Measurements from ENCODE around the gene SBK2. TPM values are rescaled to one million over a fixed set of nuclear protein-coding genes. Genes with fewer than 3 reads are reported as not detected.

Gene SBK2
- total and polyA plus RNA-seq, 2 experiments from 2014 or later, result 1.1 to 2.0 TPM

- H3K27ac Mint-ChIP-seq, result no peak overlapping the region
- H3F3A ChIP-seq (replicated peaks; ENCODE audit: low read depth), result 0 out of 2 replicates have a peak, but pooled peaks cover 7% of the 10 kb centered on the region
- peaks cover 15% of the 10 kb centered on the region for H3K27me3 Mint-ChIP-seq (ENCODE audit: insufficient read depth, low read depth, poor library complexity)
- H3K9me2 ChIP-seq (ENCODE audit: insufficient read depth), result no peaks in the 10 kb centered on the region
- no peaks in the 10 kb centered on the region for H3K27me3 ChIP-seq (ENCODE audit: insufficient read depth)
- DNase-seq (ENCODE audit: low spot score), result no peak
- ATAC-seq, result no peak
- H3K4me3 Mint-ChIP-seq, result no peak overlapping the region
- H3K27ac ChIP-seq (ENCODE audit: low read depth), result no peak overlapping the region
- H3K9me3 Mint-ChIP-seq, result no peaks in the 10 kb centered on the region; the same call in 2 of the 3 replicates
- no peak overlapping the region for H3K4me2 ChIP-seq
- no peaks in the 10 kb centered on the region for H3K36me3 ChIP-seq (ENCODE audit: insufficient read depth)
- no peaks in the 10 kb centered on the region for H3K36me3 Mint-ChIP-seq (ENCODE audit: low read depth)
- no peaks in the 10 kb centered on the region for H4K20me1 ChIP-seq (replicated peaks; ENCODE audit: insufficient read depth)
- H3K4me1 ChIP-seq (ENCODE audit: insufficient read depth), result peaks cover 7% of the 10 kb centered on the region; the same call in 1 of the 2 replicates
- TF ChIP-seq JUNB (IDR thresholded peaks at IDR 0.05; ENCODE audit: unreplicated experiment), result no peak
- no peak for TF ChIP-seq REST (IDR thresholded peaks at IDR 0.05; ENCODE audit: unreplicated experiment)
- no peak for TF ChIP-seq CREB1 (CRISPR knock-in tag; IDR thresholded peaks at IDR 0.05; ENCODE audit: low read depth)
- no peak for TF ChIP-seq EZH2phosphoT487 (IDR thresholded peaks at IDR 0.05; ENCODE audit: unreplicated experiment)
- TF ChIP-seq POLR2AphosphoS5 (IDR thresholded peaks at IDR 0.05; ENCODE audit: low read depth), result no peak
- no peak for TF ChIP-seq ZNF114 (CRISPR knock-in tag; IDR thresholded peaks at IDR 0.05)
- no peak for TF ChIP-seq EZH2 (IDR thresholded peaks at IDR 0.05; ENCODE audit: low read depth, unreplicated experiment)
- no peak for TF ChIP-seq STAT1 (IDR thresholded peaks at IDR 0.05; ENCODE audit: unreplicated experiment)
- no peak for TF ChIP-seq ZNF331 (CRISPR knock-in tag; IDR thresholded peaks at IDR 0.05; ENCODE audit: low read depth)
- no peak for TF ChIP-seq ZNF462 (CRISPR knock-in tag; IDR thresholded peaks at IDR 0.05)
- TF ChIP-seq ETS1 (IDR thresholded peaks at IDR 0.05), result no peak
- no peak for TF ChIP-seq CTCF (conservative IDR thresholded peaks at IDR 0.05; ENCODE audit: low read depth in 2 of 2)
- no peak for TF ChIP-seq NANOG (IDR thresholded peaks at IDR 0.05; ENCODE audit: borderline replicate concordance)
- H3K4me3 ChIP-seq, result no peak overlapping the region
- peaks cover 6% of the 10 kb centered on the region; the same call in 2 of the 3 replicates for H3K4me1 Mint-ChIP-seq
- H2AFZ ChIP-seq, result no peak overlapping the region
- no peaks in the 10 kb centered on the region for H3K79me2 ChIP-seq (replicated peaks; ENCODE audit: insufficient read depth)
Observed at GRCh38 chr19:55536366-55536765, 567 bp downstream of the SBK2 start.
